ENCODE data around the gene NDUFA5. TPM values are rescaled to one million over a fixed set of nuclear protein-coding genes. Genes with fewer than 3 reads are reported as not detected.
A peak's percentile ranks its signal among the peaks of the same experiment; 100 is the strongest.

NDUFA5 gene
- total RNA-seq, 1 experiment from 2014 or later: 77.0 TPM

- no peaks in the 10 kb centered on the region for H3K36me3 Mint-ChIP-seq
- H3K27me3 Mint-ChIP-seq (ENCODE audit: low read depth): peaks cover 16% of the 10 kb centered on the region
- ChIA-PET CTCF (interaction anchor here (0.6 to 1.0 kb wide), 3 partner anchors 20 to 43 kb away, joined by 3 to 4 read pairs (median 3); partner anchors contain the start of gene NDUFA5), POLR2A (no interaction called here)
- H3K9me3 Mint-ChIP-seq: no peaks in the 10 kb centered on the region
- TF ChIP-seq EMX1 (CRISPR knock-in tag; IDR thresholded peaks at IDR 0.05) (no peak), HMGA2 (CRISPR knock-in tag; IDR thresholded peaks at IDR 0.05) (peak; percentile 16; the same call in 1 of the 2 replicates)
- DNase-seq (ENCODE audit: low spot score) (no peak), ATAC-seq (no peak)
- no peak overlapping the region for H3K27ac Mint-ChIP-seq
- H3K4me3 Mint-ChIP-seq: no peak overlapping the region
- peaks cover 13% of the 10 kb centered on the region for H3K4me1 Mint-ChIP-seq
Measured at GRCh38 chr7:123537026-123537642, 20.5 kb downstream of the NDUFA5 start.

- DNase-seq (ENCODE audit: low spot score) (no peak), ATAC-seq (no peak)
- CTCF ChIA-PET: interaction anchor here (0.6 to 2.6 kb wide), 3 partner anchors 42 to 1183 kb away, joined by 3 to 31 read pairs (median 5); no protein-coding TSS in a partner anchor
- Mint-ChIP-seq H3K36me3 (no peaks in the 10 kb centered on the region), H3K9me3 (no peaks in the 10 kb centered on the region), H3K27ac (no peak overlapping the region), H3K4me3 (no peak overlapping the region), H3K27me3 (ENCODE audit: low read depth) (peaks cover 16% of the 10 kb centered on the region), H3K4me1 (peaks cover 17% of the 10 kb centered on the region)
- POLR2A ChIA-PET: interaction anchor here (0.7 kb wide), 1 partner anchor 289 kb away, joined by 4 read pairs; no protein-coding TSS in a partner anchor
- TF ChIP-seq SMAD4 (CRISPR knock-in tag; IDR thresholded peaks at IDR 0.05) (no peak), ATF6 (CRISPR knock-in tag; IDR thresholded peaks at IDR 0.05) (no peak), ZNF232 (CRISPR knock-in tag; IDR thresholded peaks at IDR 0.05) (no peak)
Measured at GRCh38 chr7:123535517-123535916, 22.1 kb downstream of the NDUFA5 start.

GRCh38 chr7:123534383-123535260 is 23.0 kb downstream of the NDUFA5 start, which contains the start of gene IQUB:
IQUB (minus strand) TSS chr7:123534595; CDS start chr7:123512340, 22,255 bp downstream.
- DNase-seq (ENCODE audit: low spot score) (peak; percentile 98), ATAC-seq (peak; percentile 88)
- Mint-ChIP-seq H3K27ac (peak within 1 kb of the TSS; percentile 88), H3K9me3 (no peaks in the 10 kb centered on the region), H3K4me1 (peaks cover 17% of the 10 kb centered on the region), H3K27me3 (ENCODE audit: low read depth) (peaks cover 16% of the 10 kb centered on the region), H3K36me3 (no peaks in the 10 kb centered on the region), H3K4me3 (peak within 1 kb of the TSS; percentile 84)
- POLR2A ChIA-PET: interaction anchor here (0.6 to 1.0 kb wide), 3 partner anchors 23 to 290 kb away, joined by 3 to 4 read pairs (median 3); partner anchors contain the start of genes NDUFA5 and WASL
- CTCF ChIA-PET: interaction anchor here (0.6 to 2.6 kb wide), 6 partner anchors 23 to 1184 kb away, joined by 3 to 31 read pairs (median 3); partner anchors contain the start of gene NDUFA5
- TF ChIP-seq ZSCAN18 (CRISPR knock-in tag; IDR thresholded peaks at IDR 0.05) (no peak), ZNF425 (CRISPR knock-in tag; conservative IDR thresholded peaks at IDR 0.05) (no peak), USF2 (CRISPR knock-in tag; IDR thresholded peaks at IDR 0.05) (no peak), GRHL2 (CRISPR knock-in tag; IDR thresholded peaks at IDR 0.05; ENCODE audit: insufficient replicate concordance, severe bottlenecking) (no peak), ELF4 (CRISPR knock-in tag; IDR thresholded peaks at IDR 0.05; ENCODE audit: low read depth) (no peak), ZNF532 (CRISPR knock-in tag; IDR thresholded peaks at IDR 0.05; ENCODE audit: borderline replicate concordance) (no peak), HMGA2 (CRISPR knock-in tag; IDR thresholded peaks at IDR 0.05) (no peak), E2F5 (CRISPR knock-in tag; IDR thresholded peaks at IDR 0.05) (no peak), ZNF263 (CRISPR knock-in tag; IDR thresholded peaks at IDR 0.05; ENCODE audit: low read depth) (0 out of 2 replicates have a peak, but pooled peaks have one; percentile 50), TP53 (CRISPR knock-in tag; IDR thresholded peaks at IDR 0.05) (no peak)
